Measurements from ENCODE around the gene WWOX. TPM values are rescaled to one million over a fixed set of nuclear protein-coding genes. Genes with fewer than 3 reads are reported as not detected.

The WWOX gene
- total and polyA plus RNA-seq, 2 donors (not counting 1 experiment from before 2014, with no cell fraction given) = 10.5 to 42.3 TPM

GRCh38 chr16:78065319-78065718 is 34.1 kb upstream of the WWOX start:
- H3K79me2 ChIP-seq (ENCODE audit: control insufficient read depth, insufficient read depth, low read length) = no peaks in the 10 kb centered on the region
- H3K4me2 ChIP-seq (replicated peaks; ENCODE audit: low read depth, low read length, poor library complexity, severe bottlenecking) = no peak overlapping the region
- Mint-ChIP-seq H3K9me3 (ENCODE audit: insufficient read depth) (no peaks in the 10 kb centered on the region), H3K27me3 (peaks cover 19% of the 10 kb centered on the region), H3K4me1 (no peaks in the 10 kb centered on the region), H3K4me3 (no peak overlapping the region), H3K27ac (no peak overlapping the region)
- no peaks in the 10 kb centered on the region for H3K36me3 ChIP-seq (replicated peaks in 1 of 2; ENCODE audit: control extremely low read depth in 1 of 2, control insufficient read depth in 1 of 2, extremely low read depth in 1 of 2, insufficient read depth in 2 of 2, low read length in 1 of 2)
- ATAC-seq (ENCODE audit: low read depth) = no peak
- H3K27ac ChIP-seq (ENCODE audit: low read length in 2 of 2) = no peak overlapping the region
- H3K27me3 ChIP-seq (replicated peaks in 1 of 4; ENCODE audit: control extremely low read depth in 1 of 4, control insufficient read depth in 3 of 4, insufficient read depth in 4 of 4, low read length in 3 of 4) = peaks cover 0 to 5% (median 1%) of the 10 kb centered on the region in 4 experiments
- 89% methylated on average over 2 of the region's 4 CpGs for WGBS (ENCODE audit: insufficient coverage)
- H3K9me3 ChIP-seq (ENCODE audit: control extremely low read depth in 1 of 3, control insufficient read depth in 2 of 3, insufficient read depth in 1 of 3, low read length in 2 of 3) = no peaks in the 10 kb centered on the region
- no peaks in the 10 kb centered on the region for H3K4me1 ChIP-seq (ENCODE audit: control insufficient read depth in 2 of 2, insufficient read depth in 2 of 2, low read length in 2 of 2)
- no peak overlapping the region for H2AFZ ChIP-seq (ENCODE audit: insufficient read depth, low read depth, low read length, poor library complexity, severe bottlenecking)
- ChIA-PET CTCF (interaction anchor here (0.8 kb wide), 1 partner anchor 24 kb away, joined by 3 read pairs; no protein-coding TSS in a partner anchor), POLR2A (no interaction called here)
- TF ChIP-seq EZH2 (IDR thresholded peaks at IDR 0.05; ENCODE audit: borderline replicate concordance, insufficient read depth, low read depth, low read length, poor library complexity, severe bottlenecking) = no peak
- TF ChIP-seq CTCF (IDR thresholded peaks at IDR 0.05) = no peak
- intact Hi-C loops (cut with micrococcal nuclease) = no loop called here
- no peak overlapping the region for H3K4me3 ChIP-seq (ENCODE audit: control extremely low read depth in 1 of 5, extremely low read depth in 1 of 5, insufficient read depth in 1 of 5, low read depth in 2 of 5, low read length in 4 of 5)
- DNase-seq = no peak
- H3K9ac ChIP-seq (ENCODE audit: low read length) = no peak overlapping the region
- H4K20me1 ChIP-seq (ENCODE audit: control insufficient read depth, insufficient read depth, low read length, poor library complexity, severe bottlenecking) = no peaks in the 10 kb centered on the region

- no peak for ATAC-seq (ENCODE audit: low read depth)
- no peaks in the 10 kb centered on the region for H3K9me3 Mint-ChIP-seq (ENCODE audit: insufficient read depth)
- TF ChIP-seq CTCF (IDR thresholded peaks at IDR 0.05) (no peak), EZH2 (IDR thresholded peaks at IDR 0.05; ENCODE audit: borderline replicate concordance, insufficient read depth, low read depth, low read length, poor library complexity, severe bottlenecking) (no peak)
- no peak overlapping the region for H3K4me3 Mint-ChIP-seq
- Histone ChIP-seq H3K27ac (ENCODE audit: low read length in 2 of 2) (no peak overlapping the region), H2AFZ (ENCODE audit: insufficient read depth, low read depth, low read length, poor library complexity, severe bottlenecking) (no peak overlapping the region), H3K9me3 (ENCODE audit: control extremely low read depth in 1 of 3, control insufficient read depth in 2 of 3, insufficient read depth in 1 of 3, low read length in 2 of 3) (no peaks in the 10 kb centered on the region), H3K4me2 (replicated peaks; ENCODE audit: low read depth, low read length, poor library complexity, severe bottlenecking) (no peak overlapping the region), H3K36me3 (replicated peaks in 1 of 2; ENCODE audit: control extremely low read depth in 1 of 2, control insufficient read depth in 1 of 2, extremely low read depth in 1 of 2, insufficient read depth in 2 of 2, low read length in 1 of 2) (no peaks in the 10 kb centered on the region), H3K4me3 (ENCODE audit: control extremely low read depth in 1 of 5, extremely low read depth in 1 of 5, insufficient read depth in 1 of 5, low read depth in 2 of 5, low read length in 4 of 5) (no peak overlapping the region), H3K9ac (ENCODE audit: low read length) (no peak overlapping the region), H3K79me2 (ENCODE audit: control insufficient read depth, insufficient read depth, low read length) (no peaks in the 10 kb centered on the region), H3K27me3 (replicated peaks in 1 of 4; ENCODE audit: control extremely low read depth in 1 of 4, control insufficient read depth in 3 of 4, insufficient read depth in 4 of 4, low read length in 3 of 4) (peaks cover 0 to 7% (median 1%) of the 10 kb centered on the region in 4 experiments), H4K20me1 (ENCODE audit: control insufficient read depth, insufficient read depth, low read length, poor library complexity, severe bottlenecking) (no peaks in the 10 kb centered on the region), H3K4me1 (ENCODE audit: control insufficient read depth in 2 of 2, insufficient read depth in 2 of 2, low read length in 2 of 2) (no peaks in the 10 kb centered on the region)
- intact Hi-C loops (cut with micrococcal nuclease) = no loop called here
- ChIA-PET CTCF (interaction anchor here (1.5 kb wide), 1 partner anchor 10 kb away, joined by 3 read pairs; no protein-coding TSS in a partner anchor), POLR2A (no interaction called here)
- H3K27me3 Mint-ChIP-seq = peaks cover 36% of the 10 kb centered on the region
- 97% methylated on average over 4 of the region's 5 CpGs for WGBS (ENCODE audit: insufficient coverage)
- no peak for DNase-seq
- H3K27ac Mint-ChIP-seq = no peak overlapping the region
- H3K4me1 Mint-ChIP-seq = no peaks in the 10 kb centered on the region
Observed at GRCh38 chr16:78069913-78070312, 29.5 kb upstream of the WWOX start.
